ENCODE data around the gene HEXD. TPM values are rescaled to one million over a fixed set of nuclear protein-coding genes. Genes with fewer than 3 reads are reported as not detected.
"Not testable (repeated sequence)": the region's sequence is repeated elsewhere in the genome, so short reads cannot be mapped to it uniquely, and the experiment has no call there.

HEXD gene
- total RNA-seq, 4 donors from 2014 or later: 13.9 to 31.9 (median 19.1) TPM

DNA sequence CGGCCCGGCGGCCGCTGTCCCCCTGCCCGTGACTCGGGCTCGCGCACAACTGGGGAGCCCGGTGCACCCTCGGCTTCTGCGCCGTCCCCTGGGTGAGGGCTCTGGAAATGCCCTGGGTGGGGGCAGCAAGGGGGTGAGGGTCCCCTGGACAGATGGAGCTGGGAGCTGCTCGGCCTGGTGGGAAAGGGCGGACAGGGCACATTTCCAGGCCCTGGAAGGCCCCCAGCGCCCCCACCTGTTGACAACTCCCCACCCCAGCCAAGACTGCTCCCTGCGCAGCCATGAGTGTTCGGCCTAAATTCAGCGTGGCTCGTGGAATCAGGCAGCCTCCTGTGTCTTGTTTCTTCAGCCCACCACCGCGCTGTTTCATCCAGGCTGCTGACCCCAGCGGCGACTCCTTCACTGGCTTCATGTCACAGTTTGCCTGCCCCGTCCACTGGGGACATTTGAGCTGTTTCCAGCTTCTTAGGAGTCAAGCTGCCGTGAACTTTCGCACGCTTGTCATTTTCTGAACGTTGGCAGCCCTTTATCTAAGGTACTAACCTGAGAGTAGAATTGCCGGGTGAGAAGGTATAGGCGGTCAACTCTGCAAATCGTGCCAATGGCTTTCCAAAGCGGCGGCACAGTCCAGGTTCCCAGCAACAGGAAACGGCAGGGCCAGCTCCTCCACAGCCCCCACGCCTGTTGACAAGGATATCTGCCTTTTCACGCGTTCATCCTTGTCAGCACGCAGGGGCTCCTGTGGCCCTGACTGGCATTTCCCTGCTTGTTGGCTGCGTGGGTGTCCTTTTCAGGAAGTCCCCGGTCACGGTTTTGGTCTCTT is 45.7 kb upstream of the HEXD start:
- H3K36me3 ChIP-seq: no peaks in the 10 kb centered on the region
- H3K9me3 ChIP-seq: no peaks in the 10 kb centered on the region
- peaks cover 95% of the 10 kb centered on the region for H3K27me3 ChIP-seq
- ATAC-seq: no peak
- H3K4me1 ChIP-seq: peaks cover 0 to 25% (median 9%) of the 10 kb centered on the region in 3 donors
- 41 to 63% methylated on average over 8 to 12 of the region's 41 CpGs for WGBS, 2 donors (ENCODE audit: low coverage in 1 of 2)
- no peak overlapping the region for H3K4me3 ChIP-seq
- TF ChIP-seq, protein P1, sequence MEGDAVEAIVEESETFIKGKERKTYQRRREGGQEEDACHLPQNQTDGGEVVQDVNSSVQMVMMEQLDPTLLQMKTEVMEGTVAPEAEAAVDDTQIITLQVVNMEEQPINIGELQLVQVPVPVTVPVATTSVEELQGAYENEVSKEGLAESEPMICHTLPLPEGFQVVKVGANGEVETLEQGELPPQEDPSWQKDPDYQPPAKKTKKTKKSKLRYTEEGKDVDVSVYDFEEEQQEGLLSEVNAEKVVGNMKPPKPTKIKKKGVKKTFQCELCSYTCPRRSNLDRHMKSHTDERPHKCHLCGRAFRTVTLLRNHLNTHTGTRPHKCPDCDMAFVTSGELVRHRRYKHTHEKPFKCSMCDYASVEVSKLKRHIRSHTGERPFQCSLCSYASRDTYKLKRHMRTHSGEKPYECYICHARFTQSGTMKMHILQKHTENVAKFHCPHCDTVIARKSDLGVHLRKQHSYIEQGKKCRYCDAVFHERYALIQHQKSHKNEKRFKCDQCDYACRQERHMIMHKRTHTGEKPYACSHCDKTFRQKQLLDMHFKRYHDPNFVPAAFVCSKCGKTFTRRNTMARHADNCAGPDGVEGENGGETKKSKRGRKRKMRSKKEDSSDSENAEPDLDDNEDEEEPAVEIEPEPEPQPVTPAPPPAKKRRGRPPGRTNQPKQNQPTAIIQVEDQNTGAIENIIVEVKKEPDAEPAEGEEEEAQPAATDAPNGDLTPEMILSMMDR (IDR thresholded peaks at IDR 0.05): no peak
- no peak for TF ChIP-seq POLR2AphosphoS5 (IDR thresholded peaks at IDR 0.05)
- no peak for TF ChIP-seq POLR2A (IDR thresholded peaks at IDR 0.05)
- TF ChIP-seq EP300 (IDR thresholded peaks at IDR 0.05): no peak
- H3K27ac ChIP-seq: no peak overlapping the region

DNA sequence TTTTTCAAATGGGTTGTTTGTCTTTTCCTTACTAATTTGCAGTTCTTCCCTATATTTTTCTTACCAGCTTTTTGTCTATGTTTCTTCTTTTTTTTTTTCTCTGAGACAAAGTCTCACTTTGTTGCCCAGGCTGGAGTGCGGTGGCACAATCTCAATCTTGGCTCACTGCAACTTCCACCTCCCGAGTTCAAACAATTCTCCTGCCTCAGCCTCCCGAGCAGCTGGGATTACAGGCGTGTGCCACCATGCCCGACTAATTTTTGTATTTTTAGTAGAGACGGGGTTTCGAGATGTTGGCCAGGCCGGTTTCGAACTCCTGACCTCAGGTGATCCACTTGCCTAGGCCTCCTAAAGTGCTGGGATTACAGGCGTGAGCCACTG is 45.1 kb upstream of the HEXD start:
- not testable (repeated sequence) for H3K36me3 ChIP-seq, ATAC-seq, H3K9me3 ChIP-seq, H3K27ac ChIP-seq, H3K4me3 ChIP-seq
- 88 to 100% methylated on average over 1 to 5 of the region's 10 CpGs for WGBS, 2 donors (ENCODE audit: low coverage in 1 of 2)
- Histone ChIP-seq H3K27me3 (peaks cover 96% of the 10 kb centered on the region), H3K4me1 (peaks cover 0 to 25% (median 9%) of the 10 kb centered on the region in 3 donors)

DNA sequence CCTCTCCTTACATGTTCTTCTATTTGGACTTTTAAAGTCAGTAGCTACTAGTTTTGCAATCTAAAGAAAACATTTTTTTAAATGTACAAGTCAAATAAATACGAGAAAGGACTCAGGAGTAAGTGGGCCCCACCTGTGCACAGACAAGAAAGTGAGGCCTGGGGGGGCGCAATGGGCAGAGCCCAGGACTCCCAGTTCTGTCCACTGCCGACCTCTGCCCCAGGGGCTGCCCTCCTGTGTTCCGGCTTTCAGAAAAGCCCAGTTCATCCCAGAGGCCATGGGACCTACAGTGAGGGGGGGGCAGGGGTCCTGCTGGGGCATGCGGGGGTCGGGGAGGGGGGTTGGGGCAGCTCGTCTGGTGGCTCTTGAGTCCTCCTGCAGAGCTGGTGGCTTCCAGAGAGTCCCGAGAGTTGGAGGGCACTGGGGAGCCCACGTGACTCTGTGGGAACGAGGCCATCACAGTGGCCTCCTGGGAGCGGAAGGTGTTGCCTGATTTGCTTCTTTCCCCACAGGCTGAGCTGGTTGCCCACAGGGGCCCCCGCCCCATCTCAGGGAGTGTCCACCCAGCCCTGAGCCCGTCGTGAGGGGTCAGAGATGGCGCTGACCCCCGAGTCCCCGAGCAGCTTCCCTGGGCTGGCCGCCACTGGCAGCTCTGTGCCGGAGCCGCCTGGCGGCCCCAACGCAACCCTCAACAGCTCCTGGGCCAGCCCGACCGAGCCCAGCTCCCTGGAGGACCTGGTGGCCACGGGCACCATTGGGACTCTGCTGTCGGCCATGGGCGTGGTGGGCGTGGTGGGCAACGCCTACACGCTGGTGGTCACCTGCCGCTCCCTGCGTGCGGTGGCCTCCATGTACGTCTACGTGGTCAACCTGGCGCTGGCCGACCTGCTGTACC is 44.2 kb upstream of the HEXD start:
- Histone ChIP-seq H3K36me3 (no peaks in the 10 kb centered on the region), H3K9me3 (no peaks in the 10 kb centered on the region), H3K27me3 (peaks cover 96% of the 10 kb centered on the region), H3K4me3 (no peak overlapping the region), H3K4me1 (peaks cover 0 to 25% (median 9%) of the 10 kb centered on the region in 3 donors), H3K27ac (no peak overlapping the region)
- 20 to 60% methylated on average over 1 to 3 of the region's 37 CpGs for WGBS, 2 donors (ENCODE audit: low coverage in 1 of 2)
- TF ChIP-seq EP300 (IDR thresholded peaks at IDR 0.05) (no peak), POLR2AphosphoS5 (IDR thresholded peaks at IDR 0.05) (no peak), POLR2A (IDR thresholded peaks at IDR 0.05) (no peak)
- TF ChIP-seq, protein P1 (IDR thresholded peaks at IDR 0.05): no peak
- ATAC-seq: no peak

DNA sequence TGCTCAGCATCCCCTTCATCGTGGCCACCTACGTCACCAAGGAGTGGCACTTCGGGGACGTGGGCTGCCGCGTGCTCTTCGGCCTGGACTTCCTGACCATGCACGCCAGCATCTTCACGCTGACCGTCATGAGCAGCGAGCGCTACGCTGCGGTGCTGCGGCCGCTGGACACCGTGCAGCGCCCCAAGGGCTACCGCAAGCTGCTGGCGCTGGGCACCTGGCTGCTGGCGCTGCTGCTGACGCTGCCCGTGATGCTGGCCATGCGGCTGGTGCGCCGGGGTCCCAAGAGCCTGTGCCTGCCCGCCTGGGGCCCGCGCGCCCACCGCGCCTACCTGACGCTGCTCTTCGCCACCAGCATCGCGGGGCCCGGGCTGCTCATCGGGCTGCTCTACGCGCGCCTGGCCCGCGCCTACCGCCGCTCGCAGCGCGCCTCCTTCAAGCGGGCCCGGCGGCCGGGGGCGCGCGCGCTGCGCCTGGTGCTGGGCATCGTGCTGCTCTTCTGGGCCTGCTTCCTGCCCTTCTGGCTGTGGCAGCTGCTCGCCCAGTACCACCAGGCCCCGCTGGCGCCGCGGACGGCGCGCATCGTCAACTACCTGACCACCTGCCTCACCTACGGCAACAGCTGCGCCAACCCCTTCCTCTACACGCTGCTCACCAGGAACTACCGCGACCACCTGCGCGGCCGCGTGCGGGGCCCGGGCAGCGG is 43.4 kb upstream of the HEXD start:
- TF ChIP-seq POLR2AphosphoS5 (IDR thresholded peaks at IDR 0.05): no peak
- no peak for TF ChIP-seq POLR2A (IDR thresholded peaks at IDR 0.05)
- TF ChIP-seq EP300 (IDR thresholded peaks at IDR 0.05): no peak
- TF ChIP-seq, protein P1 (IDR thresholded peaks at IDR 0.05): no peak
- H3K4me1 ChIP-seq: peaks cover 0 to 25% (median 9%) of the 10 kb centered on the region in 3 donors
- no peak overlapping the region for H3K27ac ChIP-seq
- H3K36me3 ChIP-seq: no peaks in the 10 kb centered on the region
- WGBS, 2 donors (ENCODE audit: low coverage in 1 of 2): 60% methylated on average over 1 of the region's 79 CpGs; no CpG with 5 or more reads in 1 of the 2 donors
- ATAC-seq: no peak
- no peak overlapping the region for H3K4me3 ChIP-seq
- H3K27me3 ChIP-seq: peaks cover 96% of the 10 kb centered on the region
- no peaks in the 10 kb centered on the region for H3K9me3 ChIP-seq
